GM12878 (cell line): ENCODE measurements around the gene PTGR3. TPM values are rescaled to one million over a fixed set of nuclear protein-coding genes. Genes with fewer than 3 reads are reported as not detected.

Experiments used
- ATAC-seq: fragments of 200-7000 bp; cut with Tn5 transposase; 3 replicates; pipeline ENCODE4 v1.9.1; 2020; ENCODE audit warnings: mild to moderate bottlenecking, moderate library complexity
- BruUV-seq: library from RNA; stranded (reverse); fragments of 400-500 nt; replicated peaks from 2 replicates; lab custom pipeline; 2021; lab: Mats Ljungman, UMichigan
- CTCF ChIA-PET: fragments of 300-600 bp; sonication (Branson Sonifier 250); formaldehyde crosslinking; extraction: SDS; loops from one replicate; lab custom pipeline; 2021; ENCODE audit warnings: inconsistent platforms; lab: Yijun Ruan, JAX
- POLR2A ChIA-PET: fragments of 350-600 bp; formaldehyde crosslinking; extraction: SDS; loops from one replicate; lab custom pipeline; 2021; ENCODE audit warnings: inconsistent platforms; lab: Charles Lee
- RAD21 ChIA-PET: fragments of 300-600 bp; sonication (Branson Sonifier 250); formaldehyde crosslinking; loops from one replicate; lab custom pipeline; 2023; ENCODE audit warnings: antibody characterized with exemption; ENCODE audit not compliant: unreplicated experiment; lab: Charles Lee
- SMC1A ChIA-PET: fragments of 300-600 bp; sonication (Branson Sonifier 250); formaldehyde crosslinking; loops from one replicate; lab custom pipeline; 2023; ENCODE audit not compliant: unreplicated experiment, uncharacterized antibody; lab: Charles Lee
- DNase-seq: peaks from one replicate; pipeline ENCODE4 v3.0.0-alpha.2; 2011; ENCODE audit warnings: low read depth, low spot score
- FAIRE-seq: peaks from 3 replicates; lab custom pipeline; 2011; peaks lifted over from hg19 to GRCh38; lab: Jason Lieb, UNC
- H2AFZ ChIP-seq: 2 replicates; pipeline ENCODE4 v1.6.0; 2011; ENCODE audit warnings: low read depth, low read length, control low read depth; ENCODE audit not compliant: control insufficient read depth
- H3K27ac ChIP-seq: 2 replicates; pipeline ENCODE4 v1.5.1; 2011; ENCODE audit warnings: control low read depth; ENCODE audit not compliant: control insufficient read depth, insufficient read depth
- H3K27me3 ChIP-seq, 2 experiments: replicated peaks in 1 of 2; 2 replicates each; pipeline versions ENCODE4 v1.6.0 to v1.6.1; 2011; ENCODE audit warnings: low read length in 1 of 2; ENCODE audit not compliant: control insufficient read depth in 2 of 2, insufficient read depth in 2 of 2
- H3K36me3 ChIP-seq, 2 experiments: 2 replicates each; pipeline ENCODE4 v1.5.1; 2011; ENCODE audit warnings: low read length in 1 of 2; ENCODE audit not compliant: control insufficient read depth in 2 of 2, insufficient read depth in 2 of 2
- H3K4me1 ChIP-seq: 2 replicates; pipeline ENCODE4 v1.6.1; 2011; ENCODE audit warnings: mild to moderate bottlenecking, low read length, moderate library complexity, mixed read lengths; ENCODE audit not compliant: control insufficient read depth, insufficient read depth
- H3K4me2 ChIP-seq: 2 replicates; pipeline ENCODE4 v1.6.0; 2011; ENCODE audit warnings: control low read depth; ENCODE audit not compliant: control insufficient read depth, insufficient read depth
- H3K4me3 ChIP-seq: fragments of 200-600 bp; sonication (generic); 2 replicates; pipeline ENCODE4 v1.5.1; 2016
- H3K79me2 ChIP-seq: 2 replicates; pipeline ENCODE4 v1.6.0; 2011; ENCODE audit warnings: low read length; ENCODE audit not compliant: control insufficient read depth, insufficient read depth
- H3K9ac ChIP-seq: 2 replicates; pipeline ENCODE4 v1.8.0; 2011; ENCODE audit warnings: low read length, control low read depth, mixed read lengths; ENCODE audit not compliant: control insufficient read depth, insufficient read depth
- H3K9me3 ChIP-seq: replicated peaks from 3 replicates; pipeline ENCODE4 v1.5.1; 2011; ENCODE audit warnings: mild to moderate bottlenecking, low read length; ENCODE audit not compliant: control insufficient read depth, insufficient read depth
- H4K20me1 ChIP-seq: 2 replicates; pipeline ENCODE4 v1.6.0; 2011; ENCODE audit not compliant: control insufficient read depth, insufficient read depth
- ATF7 ChIP-seq: fragments of 450-650 bp; IDR thresholded peaks from 2 replicates; pipeline ENCODE4 v1.6.1; 2016; ENCODE audit warnings: low read depth, mild to moderate bottlenecking
- GABPA ChIP-seq: IDR thresholded peaks from 2 replicates; pipeline ENCODE4 v1.6.1; 2014; ENCODE audit warnings: antibody characterized with exemption, low read depth, mild to moderate bottlenecking, inconsistent platforms
- RELA ChIP-seq: fragments of 450-650 bp; IDR thresholded peaks from 2 replicates; pipeline ENCODE4 v1.8.0; 2014; ENCODE audit warnings: borderline replicate concordance; ENCODE audit not compliant: partially characterized antibody
- YBX1 ChIP-seq: fragments of 450-650 bp; IDR thresholded peaks from 2 replicates; pipeline ENCODE4 v1.6.1; 2016; ENCODE audit warnings: antibody characterized with exemption
- ZSCAN29 ChIP-seq: fragments of 450-650 bp; IDR thresholded peaks from 2 replicates; pipeline ENCODE4 v1.6.1; 2017; ENCODE audit warnings: mild to moderate bottlenecking, moderate library complexity
- WGBS: methylation state at CpG from one replicate; pipeline ENCODE4 v1.1.6; 2016; ENCODE audit warnings: low lambda C conversion rate; ENCODE audit not compliant: insufficient replicate concordance, insufficient coverage; ENCODE audit errors: missing lambda C conversion rate; 5-methylcytosine and 5-hydroxymethylcytosine counted together
- in situ Hi-C: fragments of 300-500 bp; cut with MboI; formaldehyde crosslinking; loops from 9 replicates; pipeline ENCODE4 v1.14.3; 2018; ENCODE audit warnings: mixed read lengths
- intact Hi-C: fragments of 100-400 bp; cut with micrococcal nuclease; formaldehyde crosslinking; loops from one replicate; pipeline ENCODE4 v1.14.2; 2022; ENCODE audit not compliant: unreplicated experiment
- polyA plus RNA-seq, 11 experiments: library from polyadenylated mRNA; depleted of rRNA in 4 of 11; unstranded in 6 of 11; stranded (reverse) in 5 of 11; fragments of >200 nt; fragmentation: Nextera tagmentation in 4 of 11; fragmentation: Illumina TruSeq in 1 of 11; extraction: Ambion mirVana in 4 of 11; extraction: Trizol in 1 of 11; gene quantifications; 1 replicate in 1 of 11; 2 replicates in 10 of 11; pipeline versions ENCODE4 v1.2.1 to v1.2.3, GENCODE V29; 2011 to 2016; ENCODE audit warnings: inconsistent platforms in 2 of 11, missing spikeins in 2 of 11, low read depth in 1 of 11
- total RNA-seq, 4 experiments: library from RNA; depleted of rRNA in 3 of 4; stranded (reverse); fragments of >200 nt in 3 of 4; fragmentation: Illumina TruSeq in 1 of 4; extraction: Trizol in 1 of 4; gene quantifications; 2 replicates each; pipeline versions ENCODE4 v1.2.1 to v1.2.3, GENCODE V29; 2013 to 2021
- TF ChIP-seq, protein P1 (sequence below): IDR thresholded peaks from 2 replicates; pipeline ENCODE4 v1.6.1; 2011; ENCODE audit warnings: mild to moderate bottlenecking, low read depth, low read length, moderate library complexity; ENCODE audit not compliant: insufficient replicate concordance
- TF ChIP-seq, protein P2 (sequence below): IDR thresholded peaks from 2 replicates; pipeline ENCODE4 v1.6.1; 2011; ENCODE audit warnings: borderline replicate concordance, low read depth, mild to moderate bottlenecking, moderate library complexity, low read length; ENCODE audit not compliant: insufficient read depth, poor library complexity, severe bottlenecking
- TF ChIP-seq, protein P3 (sequence below): fragments of 450-650 bp; IDR thresholded peaks from 2 replicates; pipeline ENCODE4 v1.6.1; 2016; ENCODE audit warnings: mild to moderate bottlenecking

The PTGR3 gene
- total and polyA plus RNA-seq, 10 of the 15 experiments (the other 5 are each of a cell fraction or from before 2014, with no cell fraction given) = 6.2 to 69.8 (median 21.9) TPM

- TF ChIP-seq YBX1 = no peak
Observed at GRCh38 chr18:75213611-75214331, 4.8 kb upstream of the PTGR3 start (continued).

- H3K36me3 ChIP-seq = no peaks in the 10 kb centered on the region
- no TSS peak for BruUV-seq
- ATAC-seq = no peak
- ChIA-PET CTCF (interaction anchor here (0.7 kb wide), 1 partner anchor 34 kb away, joined by 3 read pairs; no protein-coding TSS in a partner anchor), SMC1A (interaction anchor here (0.7 to 1.7 kb wide), 6 partner anchors 12 to 560 kb away, joined by 3 to 5 read pairs (median 4); no protein-coding TSS in a partner anchor), RAD21 (no interaction called here), POLR2A (interaction anchor here (0.6 kb wide), 1 partner anchor 246 kb away, joined by 3 read pairs; no protein-coding TSS in a partner anchor)
- H3K9ac ChIP-seq = peak overlapping the region; percentile 69; the same call in 1 of the 2 replicates
- H3K79me2 ChIP-seq = peaks cover 46% of the 10 kb centered on the region
- H3K9me3 ChIP-seq = no peaks in the 10 kb centered on the region
- peak overlapping the region; percentile 67 for H3K4me3 ChIP-seq
- DNase-seq = no peak
- peak overlapping the region; percentile 45 for H3K4me2 ChIP-seq
- in situ Hi-C loops (loop anchor here (25.0 kb wide), 1 partner anchor 1900 kb away; no protein-coding TSS in a partner anchor), intact Hi-C loops (loop anchor here (5.0 kb wide), 2 partner anchors 560 to 615 kb away; partner anchors contain the start of gene ZNF407)
- FAIRE-seq = no peak
- no peak overlapping the region for H3K27ac ChIP-seq
- H3K4me1 ChIP-seq = peaks cover 10% of the 10 kb centered on the region; the same call in 1 of the 2 replicates
- H2AFZ ChIP-seq = no peak overlapping the region
- no peaks in the 10 kb centered on the region for H4K20me1 ChIP-seq
- no peaks in the 10 kb centered on the region for H3K27me3 ChIP-seq
- 96% methylated on average over 5 of the region's 5 CpGs for WGBS
- TF ChIP-seq ZSCAN29 (no peak), RELA (no peak), GABPA (no peak), ATF7 (no peak)
- TF ChIP-seq, protein P1, sequence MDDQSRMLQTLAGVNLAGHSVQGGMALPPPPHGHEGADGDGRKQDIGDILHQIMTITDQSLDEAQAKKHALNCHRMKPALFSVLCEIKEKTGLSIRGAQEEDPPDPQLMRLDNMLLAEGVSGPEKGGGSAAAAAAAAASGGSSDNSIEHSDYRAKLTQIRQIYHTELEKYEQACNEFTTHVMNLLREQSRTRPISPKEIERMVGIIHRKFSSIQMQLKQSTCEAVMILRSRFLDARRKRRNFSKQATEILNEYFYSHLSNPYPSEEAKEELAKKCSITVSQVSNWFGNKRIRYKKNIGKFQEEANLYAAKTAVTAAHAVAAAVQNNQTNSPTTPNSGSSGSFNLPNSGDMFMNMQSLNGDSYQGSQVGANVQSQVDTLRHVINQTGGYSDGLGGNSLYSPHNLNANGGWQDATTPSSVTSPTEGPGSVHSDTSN = peak; percentile 7
- TF ChIP-seq, protein P2, sequence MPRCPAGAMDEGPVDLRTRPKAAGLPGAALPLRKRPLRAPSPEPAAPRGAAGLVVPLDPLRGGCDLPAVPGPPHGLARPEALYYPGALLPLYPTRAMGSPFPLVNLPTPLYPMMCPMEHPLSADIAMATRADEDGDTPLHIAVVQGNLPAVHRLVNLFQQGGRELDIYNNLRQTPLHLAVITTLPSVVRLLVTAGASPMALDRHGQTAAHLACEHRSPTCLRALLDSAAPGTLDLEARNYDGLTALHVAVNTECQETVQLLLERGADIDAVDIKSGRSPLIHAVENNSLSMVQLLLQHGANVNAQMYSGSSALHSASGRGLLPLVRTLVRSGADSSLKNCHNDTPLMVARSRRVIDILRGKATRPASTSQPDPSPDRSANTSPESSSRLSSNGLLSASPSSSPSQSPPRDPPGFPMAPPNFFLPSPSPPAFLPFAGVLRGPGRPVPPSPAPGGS = peak; percentile 57
- TF ChIP-seq, protein P3, sequence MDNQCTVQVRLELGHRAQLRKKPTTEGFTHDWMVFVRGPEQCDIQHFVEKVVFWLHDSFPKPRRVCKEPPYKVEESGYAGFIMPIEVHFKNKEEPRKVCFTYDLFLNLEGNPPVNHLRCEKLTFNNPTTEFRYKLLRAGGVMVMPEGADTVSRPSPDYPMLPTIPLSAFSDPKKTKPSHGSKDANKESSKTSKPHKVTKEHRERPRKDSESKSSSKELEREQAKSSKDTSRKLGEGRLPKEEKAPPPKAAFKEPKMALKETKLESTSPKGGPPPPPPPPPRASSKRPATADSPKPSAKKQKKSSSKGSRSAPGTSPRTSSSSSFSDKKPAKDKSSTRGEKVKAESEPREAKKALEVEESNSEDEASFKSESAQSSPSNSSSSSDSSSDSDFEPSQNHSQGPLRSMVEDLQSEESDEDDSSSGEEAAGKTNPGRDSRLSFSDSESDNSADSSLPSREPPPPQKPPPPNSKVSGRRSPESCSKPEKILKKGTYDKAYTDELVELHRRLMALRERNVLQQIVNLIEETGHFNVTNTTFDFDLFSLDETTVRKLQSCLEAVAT = peak; percentile 32; the same call in 1 of the 2 replicates
Observed at GRCh38 chr18:75212751-75213090, 3.8 kb upstream of the PTGR3 start.
